MCF 10A (cell line): ENCODE results near the gene SH3BP4. TPM values are rescaled to one million over a fixed set of nuclear protein-coding genes. Genes with fewer than 3 reads are reported as not detected.

Experiments
- BruUV-seq: library from RNA; stranded (reverse); fragments of 400-500 nt; replicated peaks from 2 replicates; lab custom pipeline; 2021; lab: Mats Ljungman, UMichigan
- CTCF ChIA-PET: fragments of 300-600 bp; sonication (Branson Sonifier 250); formaldehyde crosslinking; extraction: SDS; loops from one replicate; lab custom pipeline; 2021; ENCODE audit warnings: antibody characterized with exemption, inconsistent platforms; lab: Yijun Ruan, JAX
- POLR2A ChIA-PET: fragments of 300-600, 350-650 bp; sonication (Branson Sonifier 250); formaldehyde crosslinking; extraction: SDS; loops from one replicate; lab custom pipeline; 2020; ENCODE audit warnings: antibody characterized with exemption, inconsistent platforms; lab: Yijun Ruan, JAX
- DNase-seq: peaks from one replicate; pipeline ENCODE4 v3.0.0-alpha.2; 2018; ENCODE audit not compliant: unreplicated experiment
- H3K27ac Mint-ChIP-seq: one replicate; pipeline ENCODE4 v1.8.0; 2022; ENCODE audit warnings: mild to moderate bottlenecking, low read depth, mixed read lengths; ENCODE audit not compliant: unreplicated experiment
- H3K27me3 Mint-ChIP-seq: one replicate; pipeline ENCODE4 v1.8.0; 2022; ENCODE audit warnings: mixed read lengths; ENCODE audit not compliant: insufficient read depth, unreplicated experiment
- H3K36me3 Mint-ChIP-seq: one replicate; pipeline ENCODE4 v1.8.0; 2022; ENCODE audit warnings: mild to moderate bottlenecking, moderate library complexity, mixed read lengths; ENCODE audit not compliant: insufficient read depth, unreplicated experiment
- H3K4me1 Mint-ChIP-seq: one replicate; pipeline ENCODE4 v1.8.0; 2022; ENCODE audit warnings: mixed read lengths; ENCODE audit not compliant: insufficient read depth, unreplicated experiment
- H3K4me3 Mint-ChIP-seq: one replicate; pipeline ENCODE4 v1.8.0; 2022; ENCODE audit warnings: mild to moderate bottlenecking, moderate library complexity, mixed read lengths; ENCODE audit not compliant: unreplicated experiment
- H3K9me3 Mint-ChIP-seq: one replicate; pipeline ENCODE4 v1.8.0; 2022; ENCODE audit warnings: mixed read lengths; ENCODE audit not compliant: unreplicated experiment
- CTCF ChIP-seq: fragments of 200-600 bp; IDR thresholded peaks from one replicate; pipeline ENCODE4 v1.8.0; 2022; ENCODE audit warnings: antibody characterized with exemption, mild to moderate bottlenecking; ENCODE audit not compliant: unreplicated experiment
- intact Hi-C: fragments of 100-400 bp; cut with micrococcal nuclease; formaldehyde crosslinking; loops from 2 replicates; pipeline ENCODE4 v1.14.1; 2022
- total RNA-seq: library from RNA; stranded (reverse); gene quantifications from 2 replicates; pipeline ENCODE4 v1.2.3, GENCODE V29; 2022

SH3BP4 gene
- total RNA-seq, 1 experiment from 2014 or later: 59.7 TPM

GRCh38 chr2:234998404-234999211, 46.8 kb downstream of the SH3BP4 start:
- peak; percentile 29 for DNase-seq
- H3K27ac Mint-ChIP-seq: no peak overlapping the region
- H3K4me1 Mint-ChIP-seq: peaks cover 30% of the 10 kb centered on the region
- no peaks in the 10 kb centered on the region for H3K9me3 Mint-ChIP-seq
- ChIA-PET CTCF (interaction anchor here (1.0 kb wide), 1 partner anchor 453 kb away, joined by 3 read pairs; no protein-coding TSS in a partner anchor), POLR2A (interaction anchor here (0.6 to 0.7 kb wide), 3 partner anchors 11 to 1292 kb away, joined by 3 to 4 read pairs (median 3); no protein-coding TSS in a partner anchor)
- intact Hi-C loops: no loop called here
- peaks cover 49% of the 10 kb centered on the region for H3K36me3 Mint-ChIP-seq
- BruUV-seq: no TSS peak
- H3K4me3 Mint-ChIP-seq: no peak overlapping the region
- H3K27me3 Mint-ChIP-seq: no peaks in the 10 kb centered on the region
- TF ChIP-seq CTCF: no peak

GRCh38 chr2:234999740-235000425, 48.1 kb downstream of the SH3BP4 start:
- Mint-ChIP-seq H3K4me1 (peaks cover 21% of the 10 kb centered on the region), H3K9me3 (no peaks in the 10 kb centered on the region), H3K27ac (no peak overlapping the region), H3K27me3 (no peaks in the 10 kb centered on the region), H3K4me3 (no peak overlapping the region), H3K36me3 (peaks cover 46% of the 10 kb centered on the region)
- no TSS peak for BruUV-seq
- CTCF ChIA-PET: no interaction called here
- no peak for DNase-seq
- intact Hi-C loops: no loop called here
- no peak for TF ChIP-seq CTCF
- POLR2A ChIA-PET: interaction anchor here (0.6 kb wide), 2 partner anchors 44 to 49 kb away, joined by 4 to 6 read pairs; no protein-coding TSS in a partner anchor

- ChIA-PET CTCF (interaction anchor here (0.7 kb wide), 1 partner anchor 109 kb away, joined by 3 read pairs; no protein-coding TSS in a partner anchor), POLR2A (interaction anchor here (0.6 kb wide), 1 partner anchor 19 kb away, joined by 3 read pairs; no protein-coding TSS in a partner anchor)
- Mint-ChIP-seq H3K4me1 (peaks cover 16% of the 10 kb centered on the region), H3K36me3 (peaks cover 46% of the 10 kb centered on the region), H3K9me3 (no peaks in the 10 kb centered on the region), H3K27me3 (no peaks in the 10 kb centered on the region), H3K4me3 (no peak overlapping the region), H3K27ac (peak overlapping the region; percentile 77)
- DNase-seq: no peak
- TF ChIP-seq CTCF: no peak
- intact Hi-C loops: no loop called here
- no TSS peak for BruUV-seq
Measured at GRCh38 chr2:235000426-235001236, 48.8 kb downstream of the SH3BP4 start.
